Right lobe of liver (tissue), 4 donors: ENCODE results near the gene MYO7A.

ENCODE experiments used
- POLR2A ChIP-seq: fragments of 450-650 bp; IDR thresholded peaks from one replicate; pipeline ENCODE4 v1.6.1; 2017; ENCODE audit warnings: antibody characterized with exemption, mild to moderate bottlenecking
- TF ChIP-seq, protein P1 (sequence below), 4 donors: fragments of 200-600 bp in 3 of 4; fragments of 450-650 bp in 1 of 4; IDR thresholded peaks; one replicate each; pipeline versions ENCODE4 v1.5.1 to v1.8.0; 2016 to 2022; ENCODE audit warnings: antibody characterized with exemption in 4 of 4, mild to moderate bottlenecking in 2 of 4
- donor health status: DM: no; HTN: no; CAD: no.
- donor health status: DM: no; HTN: no; CAD: no.
- donor health status: DM: no; HTN: yes; CAD: no.

DNA sequence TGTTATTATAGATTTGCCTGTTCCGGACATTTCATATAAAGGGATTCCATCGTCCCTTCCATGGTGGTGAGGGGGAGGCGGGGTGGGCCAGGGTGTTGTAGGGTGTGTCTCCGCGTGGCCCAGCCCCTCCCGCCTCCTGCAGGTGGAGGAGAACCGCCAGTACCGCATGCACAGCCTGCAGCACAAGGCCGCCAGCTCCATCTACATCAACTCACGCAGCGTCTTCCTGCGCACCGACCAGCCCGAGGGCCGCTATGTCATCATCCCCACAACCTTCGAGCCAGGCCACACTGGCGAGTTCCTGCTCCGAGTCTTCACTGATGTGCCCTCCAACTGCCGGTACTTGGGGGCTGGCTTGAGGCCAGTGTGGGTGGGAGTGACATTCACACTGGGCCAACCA lies 7.5 kb upstream of the MYO7A start:
- no peak for TF ChIP-seq POLR2A
- TF ChIP-seq, protein P1, sequence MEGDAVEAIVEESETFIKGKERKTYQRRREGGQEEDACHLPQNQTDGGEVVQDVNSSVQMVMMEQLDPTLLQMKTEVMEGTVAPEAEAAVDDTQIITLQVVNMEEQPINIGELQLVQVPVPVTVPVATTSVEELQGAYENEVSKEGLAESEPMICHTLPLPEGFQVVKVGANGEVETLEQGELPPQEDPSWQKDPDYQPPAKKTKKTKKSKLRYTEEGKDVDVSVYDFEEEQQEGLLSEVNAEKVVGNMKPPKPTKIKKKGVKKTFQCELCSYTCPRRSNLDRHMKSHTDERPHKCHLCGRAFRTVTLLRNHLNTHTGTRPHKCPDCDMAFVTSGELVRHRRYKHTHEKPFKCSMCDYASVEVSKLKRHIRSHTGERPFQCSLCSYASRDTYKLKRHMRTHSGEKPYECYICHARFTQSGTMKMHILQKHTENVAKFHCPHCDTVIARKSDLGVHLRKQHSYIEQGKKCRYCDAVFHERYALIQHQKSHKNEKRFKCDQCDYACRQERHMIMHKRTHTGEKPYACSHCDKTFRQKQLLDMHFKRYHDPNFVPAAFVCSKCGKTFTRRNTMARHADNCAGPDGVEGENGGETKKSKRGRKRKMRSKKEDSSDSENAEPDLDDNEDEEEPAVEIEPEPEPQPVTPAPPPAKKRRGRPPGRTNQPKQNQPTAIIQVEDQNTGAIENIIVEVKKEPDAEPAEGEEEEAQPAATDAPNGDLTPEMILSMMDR (IDR thresholded peaks at IDR 0.05), result no peak
